ENCODE measurements around the gene POP4.

DNA sequence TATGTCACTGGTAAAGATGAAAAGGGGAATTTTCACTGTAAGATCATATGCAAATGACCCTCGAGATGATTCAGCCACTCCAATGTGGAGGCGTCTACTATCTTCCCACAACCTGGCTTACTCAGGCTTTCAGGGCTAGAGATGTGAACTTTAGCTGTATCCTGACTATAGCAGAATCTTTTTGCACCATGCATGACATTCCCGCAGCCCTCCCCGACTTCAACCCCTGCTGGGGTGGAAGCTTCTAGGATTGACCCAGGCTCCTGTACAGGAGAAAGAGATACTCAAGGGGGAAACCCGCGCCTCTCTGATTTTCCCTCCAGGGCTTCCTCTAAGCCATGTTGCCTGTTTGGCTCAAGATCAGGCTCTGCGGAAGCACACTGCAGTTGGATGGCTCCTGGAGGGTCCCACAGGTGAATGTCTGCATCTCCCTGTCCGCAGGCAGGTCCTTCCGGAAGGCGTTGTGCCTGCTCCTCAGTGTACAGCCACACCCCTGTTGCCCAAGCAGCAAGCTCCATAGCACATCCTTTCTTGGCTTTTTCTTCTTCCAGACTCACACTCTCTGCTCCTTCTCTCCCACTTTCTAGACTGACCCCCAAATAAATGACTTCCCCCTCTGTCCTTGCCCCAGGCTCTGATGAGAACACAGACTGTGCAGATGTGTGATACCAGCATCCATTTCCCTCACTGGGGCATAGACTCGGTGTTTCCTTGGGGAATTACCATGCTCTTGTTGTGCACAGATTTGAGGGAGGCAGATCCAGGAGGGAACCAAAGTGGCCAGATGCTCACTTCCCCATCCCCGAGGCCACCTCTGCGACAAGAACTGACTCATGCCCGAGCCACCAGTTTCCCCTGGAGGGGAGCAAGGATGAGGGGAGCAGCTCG, 29.1 kb upstream of the POP4 start:
- TF ChIP-seq EZH2 (IDR thresholded peaks at IDR 0.05; ENCODE audit: borderline replicate concordance, low read depth, low read length, severe bottlenecking) (no peak), GATA2 (IDR thresholded peaks at IDR 0.05; ENCODE audit: insufficient read depth, insufficient read length, low read depth, low read length) (no peak), POLR2A (IDR thresholded peaks at IDR 0.05; ENCODE audit: low read depth, low read length) (no peak), JUN (IDR thresholded peaks at IDR 0.05; ENCODE audit: borderline replicate concordance, insufficient read depth, insufficient read length, low read depth) (no peak), MYC (IDR thresholded peaks at IDR 0.05; ENCODE audit: low read depth, low read length) (no peak)
- TF ChIP-seq, protein P1, sequence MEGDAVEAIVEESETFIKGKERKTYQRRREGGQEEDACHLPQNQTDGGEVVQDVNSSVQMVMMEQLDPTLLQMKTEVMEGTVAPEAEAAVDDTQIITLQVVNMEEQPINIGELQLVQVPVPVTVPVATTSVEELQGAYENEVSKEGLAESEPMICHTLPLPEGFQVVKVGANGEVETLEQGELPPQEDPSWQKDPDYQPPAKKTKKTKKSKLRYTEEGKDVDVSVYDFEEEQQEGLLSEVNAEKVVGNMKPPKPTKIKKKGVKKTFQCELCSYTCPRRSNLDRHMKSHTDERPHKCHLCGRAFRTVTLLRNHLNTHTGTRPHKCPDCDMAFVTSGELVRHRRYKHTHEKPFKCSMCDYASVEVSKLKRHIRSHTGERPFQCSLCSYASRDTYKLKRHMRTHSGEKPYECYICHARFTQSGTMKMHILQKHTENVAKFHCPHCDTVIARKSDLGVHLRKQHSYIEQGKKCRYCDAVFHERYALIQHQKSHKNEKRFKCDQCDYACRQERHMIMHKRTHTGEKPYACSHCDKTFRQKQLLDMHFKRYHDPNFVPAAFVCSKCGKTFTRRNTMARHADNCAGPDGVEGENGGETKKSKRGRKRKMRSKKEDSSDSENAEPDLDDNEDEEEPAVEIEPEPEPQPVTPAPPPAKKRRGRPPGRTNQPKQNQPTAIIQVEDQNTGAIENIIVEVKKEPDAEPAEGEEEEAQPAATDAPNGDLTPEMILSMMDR (IDR thresholded peaks at IDR 0.05; ENCODE audit: extremely low read depth in 1 of 2, insufficient read depth in 1 of 2, low read depth in 1 of 2, low read length in 2 of 2), result no peak
